ENCODE data around the gene HSPB1. TPM values are rescaled to one million over a fixed set of nuclear protein-coding genes. Genes with fewer than 3 reads are reported as not detected.

The HSPB1 gene
- total and polyA plus RNA-seq, 4 donors: 25.5 to 186 (median 104) TPM

GRCh38 chr7:76261931-76262330 lies 40.5 kb upstream of the HSPB1 start:
- DNase-seq (ENCODE audit: low spot score): no peak
- 64% methylated on average over 4 of the region's 4 CpGs for WGBS

GRCh38 chr7:76262683-76263402 lies 39.6 kb upstream of the HSPB1 start:
- Histone ChIP-seq H3K27ac (ENCODE audit: low read depth in 1 of 2, low read length in 2 of 2) (no peak overlapping the region), H3K4me1 (ENCODE audit: control insufficient read depth in 4 of 4, insufficient read depth in 4 of 4, low read length in 3 of 4) (peaks cover 4 to 9% (median 6%) of the 10 kb centered on the region in 4 donors), H3K9ac (ENCODE audit: low read depth in 1 of 2, low read length in 2 of 2) (no peak overlapping the region), H3K36me3 (ENCODE audit: control insufficient read depth in 4 of 4, insufficient read depth in 3 of 4, low read depth in 1 of 4, low read length in 3 of 4) (no peaks in the 10 kb centered on the region), H3K4me3 (ENCODE audit: low read depth in 1 of 3, low read length in 3 of 3) (no peak overlapping the region), H3K27me3 (ENCODE audit: control insufficient read depth in 4 of 4, insufficient read depth in 4 of 4, low read length in 3 of 4) (peaks cover 0 to 6% (median 3%) of the 10 kb centered on the region in 4 donors), H3K9me3 (ENCODE audit: control insufficient read depth in 4 of 4, low read length in 3 of 4) (no peaks in the 10 kb centered on the region)
- no peak for TF ChIP-seq REST (IDR thresholded peaks at IDR 0.05)
- peak; percentile 84 to 94 for TF ChIP-seq RAD21 (IDR thresholded peaks at IDR 0.05)
- no peak for TF ChIP-seq EGR1 (IDR thresholded peaks at IDR 0.05; ENCODE audit: low read depth in 2 of 2)
- no peak for TF ChIP-seq GABPA (IDR thresholded peaks at IDR 0.05 in 1 of 2, conservative IDR thresholded peaks at IDR 0.05 in 1 of 2)
- no peak for TF ChIP-seq JUND (IDR thresholded peaks at IDR 0.05)
- peak; percentile 73 for TF ChIP-seq CTCF (IDR thresholded peaks at IDR 0.05; ENCODE audit: low read depth, low read length, missing input control)
- DNase-seq (ENCODE audit: low spot score): peak; percentile 60
- WGBS: 70% methylated on average over 7 of the region's 7 CpGs

More at GRCh38 chr7:76261931-76262330, 40.5 kb upstream of the HSPB1 start:
- Histone ChIP-seq H3K9ac (ENCODE audit: low read depth in 1 of 2, low read length in 2 of 2) (no peak overlapping the region), H3K27ac (ENCODE audit: low read depth in 1 of 2, low read length in 2 of 2) (no peak overlapping the region), H3K4me1 (ENCODE audit: control insufficient read depth in 4 of 4, insufficient read depth in 4 of 4, low read length in 3 of 4) (peaks cover 0 to 4% (median 2%) of the 10 kb centered on the region in 4 donors), H3K9me3 (ENCODE audit: control insufficient read depth in 4 of 4, low read length in 3 of 4) (no peaks in the 10 kb centered on the region), H3K27me3 (ENCODE audit: control insufficient read depth in 4 of 4, insufficient read depth in 4 of 4, low read length in 3 of 4) (peaks cover 0 to 5% (median 1%) of the 10 kb centered on the region in 4 donors), H3K36me3 (ENCODE audit: control insufficient read depth in 4 of 4, insufficient read depth in 3 of 4, low read depth in 1 of 4, low read length in 3 of 4) (no peaks in the 10 kb centered on the region), H3K4me3 (ENCODE audit: low read depth in 1 of 3, low read length in 3 of 3) (no peak overlapping the region)
- TF ChIP-seq HNF4A (conservative IDR thresholded peaks at IDR 0.05) (no peak), ATF3 (IDR thresholded peaks at IDR 0.05) (no peak), HNF4G (IDR thresholded peaks at IDR 0.05) (no peak), TAF1 (conservative IDR thresholded peaks at IDR 0.05) (no peak), REST (IDR thresholded peaks at IDR 0.05) (no peak), JUND (IDR thresholded peaks at IDR 0.05) (no peak), RAD21 (IDR thresholded peaks at IDR 0.05) (no peak), FOXA1 (IDR thresholded peaks at IDR 0.05) (no peak)
